ENCODE data around the gene AGAP1.
"Not testable (repeated sequence)": the region's sequence is repeated elsewhere in the genome, so short reads cannot be mapped to it uniquely, and the experiment has no call there.

Gene AGAP1

GRCh38 chr2:235749771-235750160 is 255.9 kb downstream of the AGAP1 start:
- in situ Hi-C loops (cut with MboI; ENCODE audit: low sequenced_read_pairs), result no loop called here

GRCh38 chr2:235752846-235753245 is 259.0 kb downstream of the AGAP1 start:
- in situ Hi-C loops (cut with MboI; ENCODE audit: low sequenced_read_pairs), result no loop called here

- in situ Hi-C loops (cut with MboI; ENCODE audit: low sequenced_read_pairs), result no loop called here
Measured at GRCh38 chr2:235754357-235755207, 260.7 kb downstream of the AGAP1 start.

- in situ Hi-C loops (cut with MboI; ENCODE audit: low sequenced_read_pairs), result no loop called here
Measured at GRCh38 chr2:235756491-235756890, 262.6 kb downstream of the AGAP1 start.

- in situ Hi-C loops (cut with MboI; ENCODE audit: low sequenced_read_pairs), result no loop called here
Measured at GRCh38 chr2:235757212-235757611, 263.4 kb downstream of the AGAP1 start.

GRCh38 chr2:235757640-235758039 is 263.8 kb downstream of the AGAP1 start:
- in situ Hi-C loops (cut with MboI; ENCODE audit: low sequenced_read_pairs), result no loop called here

- in situ Hi-C loops (cut with MboI; ENCODE audit: low sequenced_read_pairs), result no loop called here
Measured at GRCh38 chr2:235762832-235763598, 269.2 kb downstream of the AGAP1 start.

- in situ Hi-C loops (cut with MboI; ENCODE audit: low sequenced_read_pairs), result no loop called here
Measured at GRCh38 chr2:235763816-235764215, 270.0 kb downstream of the AGAP1 start.

GRCh38 chr2:235764478-235764877 is 270.6 kb downstream of the AGAP1 start:
- in situ Hi-C loops (cut with MboI; ENCODE audit: low sequenced_read_pairs), result not testable (repeated sequence)

GRCh38 chr2:235765181-235765820 is 271.5 kb downstream of the AGAP1 start:
- in situ Hi-C loops (cut with MboI; ENCODE audit: low sequenced_read_pairs), result no loop called here

GRCh38 chr2:235766278-235766677 is 272.4 kb downstream of the AGAP1 start:
- in situ Hi-C loops (cut with MboI; ENCODE audit: low sequenced_read_pairs), result no loop called here

GRCh38 chr2:235768606-235769005 is 274.8 kb downstream of the AGAP1 start:
- in situ Hi-C loops (cut with MboI; ENCODE audit: low sequenced_read_pairs), result no loop called here

GRCh38 chr2:235769046-235769445 is 275.2 kb downstream of the AGAP1 start:
- in situ Hi-C loops (cut with MboI; ENCODE audit: low sequenced_read_pairs), result no loop called here

GRCh38 chr2:235770909-235771820 is 277.3 kb downstream of the AGAP1 start:
- in situ Hi-C loops (cut with MboI; ENCODE audit: low sequenced_read_pairs), result no loop called here

- in situ Hi-C loops (cut with MboI; ENCODE audit: low sequenced_read_pairs), result no loop called here
Measured at GRCh38 chr2:235773188-235773928, 279.5 kb downstream of the AGAP1 start.

- in situ Hi-C loops (cut with MboI; ENCODE audit: low sequenced_read_pairs), result no loop called here
Measured at GRCh38 chr2:235774153-235774870, 280.5 kb downstream of the AGAP1 start.

- in situ Hi-C loops (cut with MboI; ENCODE audit: low sequenced_read_pairs), result no loop called here
Measured at GRCh38 chr2:235776531-235776930, 282.7 kb downstream of the AGAP1 start.

- in situ Hi-C loops (cut with MboI; ENCODE audit: low sequenced_read_pairs), result no loop called here
Measured at GRCh38 chr2:235779444-235779896, 285.6 kb downstream of the AGAP1 start.

- in situ Hi-C loops (cut with MboI; ENCODE audit: low sequenced_read_pairs), result no loop called here
Measured at GRCh38 chr2:235780401-235780800, 286.6 kb downstream of the AGAP1 start.

All from hTERT RPE-1 (cell line).